Measurements from ENCODE around the gene CD52. TPM values are rescaled to one million over a fixed set of nuclear protein-coding genes. Genes with fewer than 3 reads are reported as not detected.

The CD52 gene
- total and polyA plus RNA-seq, 2 experiments from 2014 or later, result 7.3 TPM; not detected in 1

GRCh38 chr1:26287033-26287711, 30.6 kb upstream of the CD52 start:
- no peak for DNase-seq (ENCODE audit: low spot score)
- Mint-ChIP-seq H3K27me3 (ENCODE audit: insufficient read depth, low read depth, poor library complexity) (peaks cover 14% of the 10 kb centered on the region), H3K9me3 (no peaks in the 10 kb centered on the region), H3K4me1 (peaks cover 45% of the 10 kb centered on the region), H3K36me3 (ENCODE audit: low read depth) (no peaks in the 10 kb centered on the region; the same call in 2 of the 3 replicates), H3K4me3 (no peak overlapping the region), H3K27ac (no peak overlapping the region)
- TF ChIP-seq CREB1 (CRISPR knock-in tag; IDR thresholded peaks at IDR 0.05; ENCODE audit: low read depth) (no peak), JUNB (IDR thresholded peaks at IDR 0.05; ENCODE audit: unreplicated experiment) (no peak), ZNF462 (CRISPR knock-in tag; IDR thresholded peaks at IDR 0.05) (no peak), POLR2AphosphoS5 (IDR thresholded peaks at IDR 0.05; ENCODE audit: low read depth) (no peak), ETS1 (IDR thresholded peaks at IDR 0.05) (no peak), ZNF114 (CRISPR knock-in tag; IDR thresholded peaks at IDR 0.05) (no peak), CTCF (conservative IDR thresholded peaks at IDR 0.05; ENCODE audit: low read depth in 2 of 2) (no peak), REST (IDR thresholded peaks at IDR 0.05; ENCODE audit: unreplicated experiment) (no peak), ZNF331 (CRISPR knock-in tag; IDR thresholded peaks at IDR 0.05; ENCODE audit: low read depth) (no peak)
- Histone ChIP-seq H3K4me1 (ENCODE audit: insufficient read depth) (peaks cover 12% of the 10 kb centered on the region; the same call in 1 of the 2 replicates), H3K4me3 (no peak overlapping the region), H3K27me3 (ENCODE audit: insufficient read depth) (no peaks in the 10 kb centered on the region), H2AFZ (no peak overlapping the region), H3F3A (replicated peaks; ENCODE audit: low read depth) (no peaks in the 10 kb centered on the region), H3K36me3 (ENCODE audit: insufficient read depth) (no peaks in the 10 kb centered on the region), H3K79me2 (replicated peaks; ENCODE audit: insufficient read depth) (no peaks in the 10 kb centered on the region), H3K4me2 (no peak overlapping the region), H4K20me1 (replicated peaks; ENCODE audit: insufficient read depth) (0 out of 2 replicates have a peak, but pooled peaks cover 3% of the 10 kb centered on the region), H3K27ac (ENCODE audit: low read depth) (no peak overlapping the region), H3K9me2 (ENCODE audit: insufficient read depth) (no peaks in the 10 kb centered on the region)
- no peak for ATAC-seq
